IMR-90 (cell line): Measurements from ENCODE around the gene CHRD. TPM values are rescaled to one million over a fixed set of nuclear protein-coding genes. Genes with fewer than 3 reads are reported as not detected.

ENCODE experiments used
- ATAC-seq: fragments of 200-7000 bp; cut with Tn5 transposase; 2 replicates; pipeline ENCODE4 v1.9.1; 2020; ENCODE audit warnings: low read depth, mild to moderate bottlenecking, moderate library complexity
- BruUV-seq: library from RNA; stranded (reverse); fragments of 400-500 nt; replicated peaks from 2 replicates; lab custom pipeline; 2021; lab: Mats Ljungman, UMichigan
- CTCF ChIA-PET: fragments of 300-600 bp; formaldehyde crosslinking; extraction: SDS; loops from one replicate; lab custom pipeline; 2021; ENCODE audit warnings: antibody characterized with exemption; lab: Yijun Ruan, JAX
- POLR2A ChIA-PET: fragments of 300-600 bp; sonication (Branson Sonifier 250); formaldehyde crosslinking; loops from one replicate; lab custom pipeline; 2022; ENCODE audit warnings: antibody characterized with exemption; ENCODE audit not compliant: unreplicated experiment; lab: Charles Lee
- DNase-seq: peaks from one replicate; pipeline ENCODE4 v3.0.0; 2013
- H2AFZ ChIP-seq: replicated peaks from 2 replicates; pipeline ENCODE3; 2013; ENCODE audit warnings: low read length, mild to moderate bottlenecking; ENCODE audit not compliant: poor library complexity
- H2AK5ac ChIP-seq: 2 replicates; pipeline ENCODE4 v1.6.1; 2013; ENCODE audit warnings: low read depth, low read length, inconsistent platforms
- H2AK9ac ChIP-seq: replicated peaks from 2 replicates; pipeline ENCODE3; 2013; ENCODE audit warnings: mild to moderate bottlenecking, low read depth, low read length, moderate library complexity; ENCODE audit not compliant: poor library complexity
- H2BK120ac ChIP-seq: 2 replicates; pipeline ENCODE4 v1.6.1; 2013; ENCODE audit warnings: low read depth, low read length, inconsistent platforms
- H2BK15ac ChIP-seq: 3 replicates; pipeline ENCODE4 v1.6.1; 2013; ENCODE audit warnings: low read depth, low read length, inconsistent platforms
- H2BK20ac ChIP-seq: 2 replicates; pipeline ENCODE4 v1.6.1; 2013; ENCODE audit warnings: low read depth, mild to moderate bottlenecking, inconsistent platforms, low read length, moderate library complexity
- H2BK5ac ChIP-seq: 2 replicates; pipeline ENCODE4 v1.6.1; 2013; ENCODE audit warnings: mild to moderate bottlenecking, low read depth, low read length, inconsistent platforms; ENCODE audit not compliant: poor library complexity, severe bottlenecking
- H3K14ac ChIP-seq: replicated peaks from 2 replicates; pipeline ENCODE4 v1.6.1; 2013; ENCODE audit warnings: low read depth, low read length, inconsistent platforms
- H3K18ac ChIP-seq: 2 replicates; pipeline ENCODE4 v1.6.1; 2013; ENCODE audit warnings: low read depth, low read length, control low read depth
- H3K23ac ChIP-seq: 2 replicates; pipeline ENCODE4 v1.6.1; 2013; ENCODE audit warnings: low read depth, low read length, inconsistent platforms
- H3K27ac ChIP-seq: 2 replicates; pipeline ENCODE4 v1.5.1; 2013; ENCODE audit warnings: mild to moderate bottlenecking, control low read depth, low read length; ENCODE audit not compliant: insufficient read depth
- H3K27me3 ChIP-seq: 2 replicates; pipeline ENCODE4 v1.6.1; 2013; ENCODE audit warnings: low read length; ENCODE audit not compliant: control insufficient read depth, insufficient read depth
- H3K36me3 ChIP-seq: 2 replicates; pipeline ENCODE4 v1.6.1; 2013; ENCODE audit warnings: low read length, mixed read lengths; ENCODE audit not compliant: control insufficient read depth, insufficient read depth
- H3K4ac ChIP-seq: 2 replicates; pipeline ENCODE4 v1.6.1; 2013; ENCODE audit warnings: low read depth, low read length, inconsistent platforms
- H3K4me1 ChIP-seq: 2 replicates; pipeline ENCODE4 v1.6.1; 2013; ENCODE audit warnings: low read length, mixed read lengths; ENCODE audit not compliant: control insufficient read depth, insufficient read depth
- H3K4me2 ChIP-seq: 2 replicates; pipeline ENCODE4 v1.6.1; 2013; ENCODE audit warnings: low read depth, mild to moderate bottlenecking, control low read depth, low read length, moderate library complexity
- H3K4me3 ChIP-seq: 2 replicates; pipeline ENCODE4 v1.5.1; 2013; ENCODE audit warnings: low read depth, mild to moderate bottlenecking, control low read depth, low read length, moderate library complexity; ENCODE audit not compliant: insufficient read depth
- H3K56ac ChIP-seq: 2 replicates; pipeline ENCODE4 v1.6.1; 2013; ENCODE audit warnings: low read length, inconsistent platforms; ENCODE audit not compliant: insufficient read depth; ENCODE audit errors: extremely low read depth
- H3K79me1 ChIP-seq, 2 experiments: 2 replicates each; pipeline ENCODE4 v1.6.1; 2013; ENCODE audit warnings: low read length in 2 of 2, inconsistent platforms in 1 of 2, low read depth in 1 of 2
- H3K9ac ChIP-seq: 2 replicates; pipeline ENCODE4 v1.6.1; 2013; ENCODE audit warnings: low read depth, low read length, control low read depth
- H3K9me1 ChIP-seq: 2 replicates; pipeline ENCODE4 v1.6.1; 2013; ENCODE audit warnings: low read length, inconsistent platforms; ENCODE audit not compliant: insufficient read depth
- H3K9me3 ChIP-seq: 2 replicates; pipeline ENCODE4 v1.6.1; 2013; ENCODE audit warnings: low read length; ENCODE audit not compliant: control insufficient read depth, insufficient read depth
- H4K20me1 ChIP-seq: 2 replicates; pipeline ENCODE4 v1.6.1; 2013; ENCODE audit warnings: low read length, inconsistent platforms; ENCODE audit not compliant: insufficient read depth
- H4K5ac ChIP-seq: 2 replicates; pipeline ENCODE4 v1.6.1; 2013; ENCODE audit warnings: mild to moderate bottlenecking, low read depth, low read length, control low read depth
- H4K8ac ChIP-seq, 2 experiments: 2 replicates each; pipeline ENCODE4 v1.6.1; 2013; ENCODE audit warnings: low read depth in 2 of 2, low read length in 2 of 2, control low read depth in 1 of 2, inconsistent platforms in 1 of 2
- H4K91ac ChIP-seq: 2 replicates; pipeline ENCODE4 v1.6.1; 2013; ENCODE audit warnings: low read depth, low read length, inconsistent platforms; ENCODE audit not compliant: insufficient read depth
- CHD1 ChIP-seq: IDR thresholded peaks from 2 replicates; pipeline ENCODE4 v1.6.1; 2012; ENCODE audit warnings: low read depth, low read length, improper control_type of control experiment
- MAFK ChIP-seq: IDR thresholded peaks from 2 replicates; pipeline ENCODE4 v1.6.1; 2012; ENCODE audit warnings: low read depth, low read length, improper control_type of control experiment
- WGBS, 2 experiments: methylation state at CpG; one replicate each; pipeline versions ENCODE4 v1.1.5 to v1.1.7; 2013; ENCODE audit warnings: missing lambda C conversion rate in 2 of 2; ENCODE audit not compliant: insufficient read length in 1 of 2; ENCODE audit errors: extremely low coverage in 2 of 2; 5-methylcytosine and 5-hydroxymethylcytosine counted together
- dilution Hi-C: fragments of 300-500 bp; cut with HindIII; formaldehyde crosslinking; loops from one replicate; pipeline ENCODE4 v1.14.3; 2018; ENCODE audit warnings: low sequenced_read_pairs; ENCODE audit not compliant: unreplicated experiment
- in situ Hi-C: fragments of 300-500 bp; cut with MboI; formaldehyde crosslinking; loops from 3 replicates; pipeline ENCODE4 v1.14.3; 2019; ENCODE audit warnings: low sequenced_read_pairs, inconsistent platforms, mixed read lengths
- intact Hi-C: fragments of 100-400 bp; cut with micrococcal nuclease; formaldehyde crosslinking; loops from 2 replicates; pipeline ENCODE4 v1.10.0; 2022
- polyA plus RNA-seq, 3 experiments: library from polyadenylated mRNA; depleted of rRNA; stranded (reverse); fragments of >200 nt; gene quantifications; 2 replicates each; pipeline ENCODE4 v1.2.3, GENCODE V29; 2012; ENCODE audit warnings: low replicate concordance in 1 of 3
- total RNA-seq: library from RNA; depleted of rRNA; stranded (reverse); fragments of >200 nt; gene quantifications from 2 replicates; pipeline ENCODE4 v1.2.3, GENCODE V29; 2012

CHRD gene
- total and polyA plus RNA-seq, 2 of the 4 experiments (the other 2 are of a cell fraction): under 0.01 to 0.09 TPM

DNA sequence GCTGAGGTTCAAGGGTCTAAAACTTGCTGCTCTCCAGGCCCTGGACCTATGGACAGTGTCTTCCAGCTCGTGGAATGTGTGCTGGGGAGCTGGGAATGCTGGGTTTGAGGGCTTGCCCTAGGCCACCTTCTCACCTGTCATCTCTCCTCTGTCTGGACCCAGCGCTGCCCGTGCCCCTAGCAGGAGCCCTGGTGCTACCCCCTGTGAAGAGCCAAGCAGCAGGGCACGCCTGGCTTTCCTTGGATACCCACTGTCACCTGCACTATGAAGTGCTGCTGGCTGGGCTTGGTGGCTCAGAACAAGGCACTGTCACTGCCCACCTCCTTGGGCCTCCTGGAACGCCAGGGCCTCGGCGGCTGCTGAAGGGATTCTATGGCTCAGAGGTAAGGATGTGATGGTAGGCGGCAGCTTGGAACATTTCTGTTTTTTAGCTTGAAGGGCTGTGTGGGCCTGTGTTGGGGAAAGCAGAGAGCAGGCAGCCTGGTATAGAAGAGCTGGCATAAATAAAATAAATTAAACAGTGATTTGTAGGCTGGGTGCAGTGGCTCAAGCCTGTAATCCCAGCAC is 5.1 kb downstream of the CHRD start:
- no peak overlapping the region for H3K4me3 ChIP-seq
- ChIA-PET POLR2A (no interaction called here), CTCF (interaction anchor here (2.1 kb wide), 1 partner anchor 13 kb away, joined by 9 read pairs; no protein-coding TSS in a partner anchor)
- H3K79me1 ChIP-seq: no peaks in the 10 kb centered on the region
- no peak overlapping the region for H4K5ac ChIP-seq
- no peak overlapping the region for H3K4ac ChIP-seq
- no peak overlapping the region for H3K56ac ChIP-seq
- no peak overlapping the region for H3K14ac ChIP-seq
- H4K20me1 ChIP-seq: no peaks in the 10 kb centered on the region
- H3K9me1 ChIP-seq: no peaks in the 10 kb centered on the region
- no peak overlapping the region for H3K18ac ChIP-seq
- H3K27ac ChIP-seq: no peak overlapping the region
- in situ Hi-C loops (no loop called here), intact Hi-C loops (no loop called here), dilution Hi-C loops (no loop called here)
- H2BK20ac ChIP-seq: no peak overlapping the region
- H2AK9ac ChIP-seq: no peak overlapping the region
- no peak for TF ChIP-seq MAFK
- no peak for TF ChIP-seq CHD1
- DNase-seq (no peak), ATAC-seq (no peak)
- WGBS, 2 experiments: 65% methylated on average over 4 of the region's 8 CpGs; no CpG with 5 or more reads in 1 of the 2 experiments
- H3K23ac ChIP-seq: no peak overlapping the region
- H3K9me3 ChIP-seq: no peaks in the 10 kb centered on the region
- H3K4me1 ChIP-seq: peaks cover 2% of the 10 kb centered on the region; the same call in 1 of the 2 replicates
- no peak overlapping the region for H2AFZ ChIP-seq
- H4K91ac ChIP-seq: no peak overlapping the region
- no peak overlapping the region for H3K9ac ChIP-seq
- no peak overlapping the region for H3K4me2 ChIP-seq
- H3K27me3 ChIP-seq: peaks cover 72% of the 10 kb centered on the region
- no peak overlapping the region for H2BK5ac ChIP-seq
- H3K36me3 ChIP-seq: no peaks in the 10 kb centered on the region
- no peak overlapping the region for H2AK5ac ChIP-seq
- no TSS peak for BruUV-seq
- no peak overlapping the region for H2BK15ac ChIP-seq
- no peak overlapping the region for H2BK120ac ChIP-seq
- no peak overlapping the region for H4K8ac ChIP-seq
